IPS-18c (cell line): ENCODE data around the gene PNPLA2.

ENCODE experiments used
- H3K4me3 ChIP-seq: 2 replicates; pipeline ENCODE4 v1.7.0; 2013; ENCODE audit warnings: low read depth, mild to moderate bottlenecking, low read length, moderate library complexity; ENCODE audit not compliant: insufficient read depth
- H3K9me3 ChIP-seq: one replicate; pipeline ENCODE4 v1.6.1; 2013; ENCODE audit warnings: mild to moderate bottlenecking, low read length, moderate library complexity; ENCODE audit not compliant: control insufficient read depth, insufficient read depth

Gene PNPLA2

DNA sequence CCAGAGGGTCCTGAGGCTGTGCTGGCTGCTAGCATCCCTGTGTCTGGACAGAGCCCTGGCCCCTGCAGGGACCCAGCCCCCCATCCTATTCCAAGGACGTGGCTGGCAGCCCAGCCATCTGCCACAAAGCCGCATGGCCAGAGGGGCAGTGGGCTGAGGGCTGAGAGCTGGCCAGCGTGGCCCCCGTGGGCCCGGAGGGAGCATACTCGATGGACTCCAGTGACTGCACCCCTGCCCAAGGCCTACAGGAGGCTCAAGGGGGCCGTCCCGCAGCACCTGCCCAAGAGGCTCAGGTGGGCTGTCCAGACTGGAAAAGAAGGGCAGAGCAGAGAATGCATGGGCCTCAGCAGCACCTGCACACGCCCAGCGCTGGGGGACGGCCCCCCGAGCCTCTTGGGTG is 37.1 kb downstream of the PNPLA2 start:
- Histone ChIP-seq H3K9me3 (no peaks in the 10 kb centered on the region), H3K4me3 (no peak overlapping the region)

DNA sequence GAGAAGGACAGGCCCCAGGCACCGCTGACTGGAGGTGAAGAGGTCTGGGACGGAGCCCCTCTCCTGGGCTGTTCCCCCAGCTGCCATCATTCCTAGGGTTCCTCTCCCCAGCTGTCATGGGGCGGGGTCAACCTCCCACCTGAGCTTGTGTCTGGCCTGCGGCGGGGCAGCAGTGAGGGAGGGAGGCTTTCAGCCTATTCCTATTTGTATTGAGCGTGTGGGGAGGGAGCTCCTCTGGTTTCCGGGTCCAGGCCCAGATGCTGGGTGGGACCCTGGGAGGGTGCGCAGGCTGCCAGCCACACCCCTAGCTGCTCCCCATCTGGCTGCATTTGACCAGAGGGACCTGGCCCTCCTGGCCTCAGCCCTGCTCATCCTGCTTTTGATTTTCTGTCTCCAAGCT is 37.7 kb downstream of the PNPLA2 start:
- Histone ChIP-seq H3K4me3 (no peak overlapping the region), H3K9me3 (no peaks in the 10 kb centered on the region)

DNA sequence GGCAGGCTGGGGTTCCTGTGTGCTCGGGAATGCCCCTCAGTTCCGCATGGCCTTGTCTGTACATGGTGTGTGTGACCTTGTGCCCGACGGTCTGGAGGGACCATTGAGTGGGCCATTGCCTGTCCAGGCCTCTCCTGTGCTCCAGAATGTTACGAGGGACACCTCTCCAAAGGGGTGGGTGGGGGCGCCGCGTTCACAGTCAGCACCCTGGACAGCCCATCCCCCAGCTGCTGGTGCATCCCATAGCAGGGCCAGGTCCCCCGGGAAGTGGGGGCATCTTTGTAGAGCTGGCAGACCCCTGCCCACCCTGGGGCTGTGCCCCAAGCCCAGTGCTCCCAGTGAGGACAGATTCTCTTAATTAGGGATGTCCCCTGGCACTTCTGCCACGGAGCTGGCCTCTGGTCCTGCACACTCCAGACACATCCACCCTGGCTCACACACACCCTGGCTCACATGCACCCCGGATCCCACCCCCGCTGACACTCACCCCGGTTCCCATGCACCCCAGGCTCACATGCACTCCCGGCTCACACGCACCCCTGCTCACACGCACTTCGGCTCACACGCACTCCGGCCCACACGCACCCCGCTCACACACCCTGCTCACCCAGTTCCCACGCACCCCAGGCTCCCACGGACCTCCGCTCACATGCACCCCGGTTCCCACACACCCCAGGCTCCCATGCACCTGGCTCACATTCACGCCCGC is 39.5 kb downstream of the PNPLA2 start:
- Histone ChIP-seq H3K4me3 (no peak overlapping the region), H3K9me3 (no peaks in the 10 kb centered on the region)

GRCh38 chr11:858762-859339 is 40.1 kb downstream of the PNPLA2 start:
- Histone ChIP-seq H3K4me3 (no peak overlapping the region; the same call in 1 of the 2 replicates), H3K9me3 (no peaks in the 10 kb centered on the region)

- Histone ChIP-seq H3K4me3 (no peak overlapping the region), H3K9me3 (no peaks in the 10 kb centered on the region)
These were observed 40.8 kb downstream of the PNPLA2 start for GRCh38 chr11:859394-860131.

DNA sequence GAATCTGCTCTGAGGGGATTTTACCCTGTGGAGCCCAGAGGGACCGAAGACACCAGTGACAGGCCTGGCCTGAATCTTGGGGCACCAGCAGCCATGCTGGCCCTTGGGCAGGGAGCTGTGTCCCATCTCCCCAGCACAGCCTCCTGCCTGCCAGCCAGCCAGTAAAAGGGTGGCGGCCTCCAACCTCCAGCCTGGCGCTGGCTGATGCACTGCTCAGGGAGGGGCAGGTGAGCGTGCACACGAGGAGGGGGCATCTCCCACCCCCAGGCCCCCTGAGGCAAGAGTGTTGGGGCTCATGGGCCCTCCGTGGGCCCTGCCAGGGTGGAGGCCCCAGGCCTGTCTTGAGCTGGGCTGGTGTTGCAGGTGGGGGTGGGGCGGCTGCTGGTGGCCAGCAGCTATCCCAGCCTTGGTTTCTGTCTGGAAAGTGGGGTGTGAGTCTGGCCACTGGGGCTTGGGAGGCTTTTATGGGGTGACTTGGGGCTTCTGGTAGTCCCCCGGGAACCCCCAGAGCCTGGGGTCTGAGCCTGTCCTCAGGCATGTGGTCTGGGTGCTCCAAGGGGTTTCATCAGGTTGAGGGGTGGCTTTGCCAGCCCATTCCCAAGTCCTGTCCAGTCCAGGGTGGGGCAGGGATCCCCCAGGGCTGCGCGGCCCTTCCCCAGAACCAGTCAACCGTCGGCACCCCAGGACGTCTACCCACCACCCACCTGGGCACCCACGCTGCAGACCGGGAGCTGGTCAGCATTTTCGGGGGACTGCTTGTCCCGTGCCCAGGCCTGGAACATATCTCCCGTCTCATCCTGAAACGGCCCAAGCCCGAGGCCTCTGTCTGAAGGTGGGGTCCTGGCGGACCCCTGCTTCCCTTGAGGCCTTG is 41.8 kb downstream of the PNPLA2 start:
- H3K9me3 ChIP-seq: no peaks in the 10 kb centered on the region
- H3K4me3 ChIP-seq: no peak overlapping the region

GRCh38 chr11:861105-861479 is 42.4 kb downstream of the PNPLA2 start:
- no peaks in the 10 kb centered on the region for H3K9me3 ChIP-seq
- H3K4me3 ChIP-seq: no peak overlapping the region

DNA sequence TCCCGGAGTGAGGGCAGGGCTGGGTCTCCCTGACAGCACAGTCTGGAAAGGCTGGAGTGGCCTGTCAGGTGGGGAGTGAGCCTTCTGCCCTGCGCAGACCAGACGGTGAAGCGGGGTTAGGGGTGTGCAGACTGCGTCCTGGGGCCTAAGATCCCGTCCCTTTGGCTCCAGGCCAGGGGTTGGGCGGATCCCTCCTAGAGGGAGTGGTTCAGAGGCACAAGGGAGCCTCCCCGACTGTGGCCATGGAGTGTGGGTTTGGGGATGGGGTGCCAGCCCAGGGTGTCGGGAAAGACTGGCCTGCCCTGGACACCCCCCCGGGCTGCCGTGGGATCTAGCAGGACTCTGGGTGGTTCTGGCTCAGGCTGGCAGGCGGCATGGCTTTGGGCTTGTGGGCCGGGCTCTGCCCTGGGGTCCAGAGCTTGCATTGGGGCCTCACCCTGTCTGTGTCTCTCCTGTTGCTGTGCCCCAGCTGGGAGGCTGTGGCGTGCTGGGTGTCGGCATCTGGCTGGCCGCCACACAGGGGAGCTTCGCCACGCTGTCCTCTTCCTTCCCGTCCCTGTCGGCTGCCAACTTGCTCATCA is 43.5 kb downstream of the PNPLA2 start:
- Histone ChIP-seq H3K4me3 (peak overlapping the region; percentile 47), H3K9me3 (no peaks in the 10 kb centered on the region)

DNA sequence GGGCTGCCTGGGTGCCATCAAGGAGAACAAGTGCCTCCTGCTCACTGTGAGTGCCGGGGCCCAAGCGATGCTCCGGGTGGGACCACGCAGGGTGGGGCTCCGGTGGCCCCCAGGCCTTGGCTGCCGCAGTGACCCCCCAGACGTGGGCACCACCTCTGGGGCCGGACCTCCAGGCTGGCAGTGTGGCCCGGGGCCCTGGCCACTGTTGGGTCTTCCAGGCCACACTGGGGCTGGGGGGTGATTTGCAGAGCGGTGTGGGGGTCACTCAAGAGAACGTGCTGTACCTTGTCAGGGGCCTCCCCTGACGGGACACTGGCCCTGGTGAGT is 43.9 kb downstream of the PNPLA2 start:
- peak overlapping the region; percentile 47; the same call in 1 of the 2 replicates for H3K4me3 ChIP-seq
- H3K9me3 ChIP-seq: no peaks in the 10 kb centered on the region

- Histone ChIP-seq H3K4me3 (peak overlapping the region; percentile 47), H3K9me3 (no peaks in the 10 kb centered on the region)
These were observed 44.6 kb downstream of the PNPLA2 start for GRCh38 chr11:863023-863909.

GRCh38 chr11:863910-864827 is 45.5 kb downstream of the PNPLA2 start:
- Histone ChIP-seq H3K9me3 (no peaks in the 10 kb centered on the region), H3K4me3 (no peak overlapping the region; the same call in 1 of the 2 replicates)

- H3K9me3 ChIP-seq: no peaks in the 10 kb centered on the region
These were observed 46.2 kb downstream of the PNPLA2 start for GRCh38 chr11:864898-865297.

GRCh38 chr11:865462-866430 is 47.0 kb downstream of the PNPLA2 start:
- Histone ChIP-seq H3K4me3 (no peak overlapping the region), H3K9me3 (no peaks in the 10 kb centered on the region)

More at GRCh38 chr11:864898-865297, 46.2 kb downstream of the PNPLA2 start:
- no peak overlapping the region for H3K4me3 ChIP-seq

DNA sequence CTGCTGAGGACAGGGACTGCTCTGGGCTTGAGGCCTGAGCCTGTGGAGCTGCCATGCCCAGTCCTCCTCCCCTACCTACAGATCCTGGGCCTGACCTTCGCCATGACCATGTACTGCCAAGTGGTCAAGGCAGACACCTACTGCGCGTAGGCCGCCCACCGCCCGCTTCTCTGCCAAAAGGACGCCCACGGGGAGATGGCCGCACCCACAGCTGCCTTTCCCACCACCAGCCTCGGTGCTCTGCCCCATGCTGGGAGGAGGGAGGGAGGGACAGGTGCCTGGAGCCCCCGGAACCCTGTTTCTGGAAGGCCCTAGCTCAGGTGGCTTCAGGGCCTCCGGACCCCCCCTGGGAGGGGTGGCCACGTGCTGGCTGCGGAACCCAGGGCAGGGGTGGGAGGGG is 47.8 kb downstream of the PNPLA2 start:
- H3K9me3 ChIP-seq: no peaks in the 10 kb centered on the region
- H3K4me3 ChIP-seq: no peak overlapping the region
